Activated CD8-positive, alpha-beta memory T cell treated with anti-CD3 and anti-CD28 coated beads for 24 hours (primary cell): Measurements from ENCODE around the gene PPP2R3C.
"Not testable (repeated sequence)": the region's sequence is repeated elsewhere in the genome, so short reads cannot be mapped to it uniquely, and the experiment has no call there.

Experiments
- DNase-seq: peaks from one replicate; pipeline ENCODE4 v3.0.0-alpha.2; 2020

The PPP2R3C gene

DNA sequence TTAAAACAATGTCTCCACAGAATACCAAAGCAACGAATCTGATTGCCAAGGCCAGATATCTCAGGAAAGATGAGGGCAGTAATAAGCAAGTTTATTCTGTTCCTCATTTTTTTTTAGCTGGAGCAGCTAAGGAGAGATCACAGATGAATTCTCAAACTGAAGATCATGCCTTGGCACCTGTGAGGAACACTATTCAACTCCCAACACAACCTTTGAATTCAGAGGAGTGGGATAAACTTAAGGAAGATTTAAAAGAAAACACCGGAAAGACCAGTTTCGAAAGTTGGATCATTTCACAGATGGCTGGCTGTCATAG lies 1.6 kb upstream of the PPP2R3C start:
- no peak for DNase-seq

DNA sequence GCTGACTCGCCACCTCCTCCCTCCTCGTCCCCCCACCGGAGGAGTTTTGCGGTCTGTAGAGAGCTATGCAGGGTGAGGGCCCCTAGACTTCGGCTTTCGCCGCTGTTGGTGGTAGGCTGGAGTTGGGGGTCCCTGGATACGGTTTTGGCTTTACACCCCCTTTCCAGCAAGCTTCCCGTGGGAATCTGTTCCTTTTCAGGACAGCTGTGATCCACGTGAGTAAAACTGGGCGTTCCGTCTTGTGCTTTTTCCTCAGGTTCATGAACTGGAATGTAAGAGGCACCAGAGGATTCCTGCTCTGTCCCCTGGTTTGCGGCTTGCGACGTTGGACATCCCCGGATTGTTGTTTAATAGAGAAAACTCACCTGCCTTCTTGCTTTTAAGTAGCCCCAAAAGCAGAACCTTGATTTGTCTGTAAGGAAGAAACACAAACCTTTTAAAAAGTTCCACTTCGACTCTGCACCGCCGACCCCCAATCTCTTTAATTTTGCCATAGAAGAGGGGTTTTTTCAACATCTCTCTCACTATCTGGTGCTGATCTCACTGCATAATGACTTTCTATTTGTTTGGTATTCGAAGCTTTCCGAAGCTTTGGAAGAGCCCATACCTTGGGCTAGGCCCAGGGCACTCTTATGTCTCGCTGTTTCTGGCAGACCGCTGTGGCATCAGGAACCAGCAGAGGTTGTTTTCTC lies 1.1 kb upstream of the PPP2R3C start:
- peak; percentile 57 for DNase-seq

DNA sequence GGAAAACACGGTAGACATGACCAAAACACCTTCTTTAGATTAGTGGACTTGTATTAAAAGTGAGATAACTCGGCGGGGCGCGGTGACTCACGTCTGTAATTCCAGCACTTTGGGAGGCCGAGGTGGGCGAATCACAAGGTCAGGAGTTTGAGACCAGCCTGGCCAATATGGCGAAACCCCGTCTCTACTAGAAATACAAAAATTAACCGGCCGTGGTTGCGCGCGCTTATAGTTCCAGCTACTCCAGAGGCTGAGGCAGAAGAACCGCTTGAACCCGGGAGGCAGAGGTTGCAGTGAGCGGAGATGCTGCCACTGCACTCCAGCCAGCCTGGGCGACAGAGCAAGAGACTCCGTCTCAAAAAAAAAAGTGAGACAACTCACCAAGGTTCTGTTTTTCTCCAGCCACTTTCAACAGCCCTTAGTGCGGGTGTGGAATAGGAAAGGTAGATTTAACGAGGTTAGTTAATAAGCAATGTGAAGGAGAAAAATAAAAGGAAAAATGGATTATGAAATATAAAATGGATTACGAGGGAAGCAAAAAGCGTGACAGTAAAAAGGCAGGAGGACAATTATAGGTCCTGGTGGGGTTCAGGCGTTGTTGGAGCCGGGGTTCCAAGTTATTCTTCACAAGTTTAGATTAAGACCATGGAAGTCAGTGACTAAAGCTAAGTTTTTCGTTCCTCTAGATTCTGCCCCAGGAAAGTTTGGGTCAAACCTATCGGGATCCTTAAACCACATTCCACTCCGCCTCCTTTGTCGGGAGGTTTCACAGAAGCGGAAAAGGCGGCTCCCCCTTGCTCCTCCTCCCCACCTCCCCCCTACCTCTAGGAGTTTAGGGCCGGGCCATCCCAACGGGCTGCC lies 534 bp downstream of the PPP2R3C start:
- peak; percentile 54 for DNase-seq

DNA sequence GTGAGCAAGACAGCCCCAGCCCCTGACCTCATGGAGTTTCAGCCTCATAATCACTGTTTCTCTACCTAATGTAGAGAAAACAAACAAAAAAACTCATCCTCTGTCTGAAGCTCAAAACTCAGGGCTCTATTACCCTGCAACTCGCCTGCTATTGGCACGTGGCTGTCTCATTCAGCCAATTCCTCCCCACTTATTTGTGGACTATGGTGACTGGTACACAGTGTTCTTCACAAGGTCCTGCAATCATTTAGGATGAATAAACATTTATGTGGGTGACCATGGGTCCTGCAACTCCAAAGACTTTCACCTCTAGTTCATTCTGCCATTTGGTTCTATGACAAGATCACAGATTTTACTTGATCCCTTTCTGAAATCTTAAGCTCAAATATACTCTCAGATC lies 4.7 kb downstream of the PPP2R3C start:
- DNase-seq = no peak

DNA sequence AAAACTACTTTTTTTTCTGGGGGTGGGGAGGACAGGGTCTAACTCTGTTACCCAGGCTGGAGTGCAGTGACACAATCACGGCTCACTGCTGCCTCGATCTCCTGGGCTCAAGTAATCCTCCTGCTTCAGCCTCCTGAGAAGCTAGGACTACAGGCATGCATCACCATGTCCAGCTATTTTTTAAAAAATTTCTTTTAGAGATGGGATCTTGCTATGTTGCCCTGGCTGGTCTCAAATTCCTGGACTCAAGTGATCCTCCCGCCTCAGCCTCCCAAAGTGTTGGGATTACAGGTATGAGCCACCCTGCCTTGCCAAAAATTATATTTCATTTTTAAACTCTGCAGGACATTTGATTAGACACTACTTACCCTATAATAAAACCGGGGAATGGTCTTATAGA lies 5.5 kb downstream of the PPP2R3C start:
- no peak for DNase-seq

DNA sequence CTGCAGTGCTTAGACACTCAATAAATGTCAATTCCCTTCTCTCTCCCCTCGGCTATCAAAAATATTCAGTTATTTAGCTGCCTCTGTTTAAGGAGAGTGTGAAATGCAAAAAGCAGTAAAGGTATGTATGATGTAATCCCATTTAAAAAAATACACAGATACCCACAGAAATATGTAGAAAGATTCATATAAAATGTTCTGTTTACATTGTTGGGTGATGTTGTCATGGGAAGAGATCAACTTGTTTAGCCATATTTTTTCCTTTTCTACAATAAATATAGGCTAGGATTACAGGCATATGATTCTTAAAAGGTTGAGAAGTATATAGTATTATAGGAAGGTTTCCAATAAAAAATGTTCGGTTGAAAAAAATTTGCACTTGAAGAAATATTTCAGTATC lies 7.8 kb downstream of the PPP2R3C start:
- DNase-seq = no peak

DNA sequence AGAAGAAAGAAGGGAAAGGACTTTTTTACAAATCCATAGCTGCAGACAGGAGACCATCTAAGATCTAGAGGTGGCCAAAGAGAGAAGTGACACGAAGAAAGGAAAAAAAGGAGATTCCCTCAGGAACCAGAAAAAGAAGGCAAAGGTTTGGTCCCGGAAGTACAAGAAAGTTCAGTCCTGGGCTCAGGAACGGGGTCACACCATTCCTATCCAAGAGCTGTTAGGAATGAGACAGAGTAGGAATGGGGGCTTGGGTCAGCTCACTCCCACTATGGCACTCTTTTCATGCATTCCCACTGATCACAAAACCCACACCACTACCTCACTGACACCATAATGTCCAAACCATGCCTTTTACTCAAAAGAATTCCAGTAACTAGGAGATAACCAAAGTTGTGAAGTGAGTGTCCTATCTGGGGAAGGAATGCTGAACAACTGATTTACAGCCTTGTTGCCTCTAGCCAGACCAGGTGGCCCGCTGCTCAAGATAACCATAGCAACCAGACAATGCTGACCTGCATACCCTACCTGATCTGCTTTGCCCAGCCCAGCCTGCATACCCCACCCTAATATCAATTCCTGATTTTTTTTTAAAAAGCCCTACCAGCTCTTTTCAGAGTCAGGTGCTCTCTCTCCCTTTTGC lies 8.4 kb downstream of the PPP2R3C start:
- DNase-seq = no peak

DNA sequence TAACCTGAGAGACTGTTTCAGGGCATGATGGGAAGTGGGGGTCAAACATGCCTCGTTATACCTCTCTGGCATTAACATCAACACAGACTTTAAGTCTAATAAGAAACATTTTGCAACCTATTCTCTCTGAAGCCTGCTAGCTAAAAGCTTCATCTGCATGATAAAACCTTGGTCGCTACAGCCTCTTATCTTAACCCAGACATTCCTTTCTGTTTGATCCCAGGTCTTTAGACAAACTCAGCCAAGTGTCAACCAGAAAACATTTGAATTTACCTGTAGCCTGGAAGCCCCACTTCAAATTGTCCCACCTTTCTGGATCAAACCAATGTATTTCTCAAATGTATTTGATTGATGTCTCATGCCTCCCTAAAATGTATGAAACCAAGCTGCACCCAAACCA lies 9.1 kb downstream of the PPP2R3C start:
- DNase-seq = no peak

DNA sequence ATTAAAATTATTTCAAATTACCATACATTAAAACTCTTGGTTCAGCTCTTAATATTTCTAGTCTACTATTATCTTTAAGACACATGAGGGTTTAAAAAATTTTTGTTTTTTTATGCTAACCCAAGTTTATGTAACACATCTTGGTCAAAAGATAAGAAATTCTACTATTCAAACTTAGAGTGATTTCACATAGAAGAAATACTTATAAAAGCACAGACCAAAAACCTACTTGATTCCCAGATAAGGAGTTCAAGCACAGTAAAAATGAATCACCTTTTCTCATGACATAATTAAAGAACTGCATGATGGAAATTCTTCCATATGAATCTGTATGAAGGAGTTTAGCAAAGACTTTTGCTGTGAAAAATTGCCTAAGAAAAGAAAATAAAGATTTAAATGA lies 13.9 kb downstream of the PPP2R3C start:
- DNase-seq = no peak

DNA sequence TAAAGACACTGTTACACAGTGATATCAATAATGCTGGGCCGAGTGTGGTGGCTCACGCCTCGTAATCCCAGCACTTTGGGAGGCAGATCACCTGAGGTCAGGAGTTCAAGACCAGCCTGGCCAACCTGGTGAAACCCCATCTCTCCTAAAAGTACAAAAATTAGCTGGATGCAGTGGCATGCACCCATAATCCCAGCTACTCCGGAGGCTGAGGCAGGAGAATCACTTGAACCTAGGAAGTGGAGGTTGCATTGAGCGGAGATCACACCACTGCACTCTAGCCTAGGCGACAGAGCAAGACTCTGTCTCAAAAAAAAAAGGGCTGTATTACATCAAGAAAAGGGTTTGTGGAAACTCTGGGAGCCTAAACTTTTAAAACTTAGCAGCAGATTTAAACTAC lies 27.1 kb downstream of the PPP2R3C start:
- not testable (repeated sequence) for DNase-seq

DNA sequence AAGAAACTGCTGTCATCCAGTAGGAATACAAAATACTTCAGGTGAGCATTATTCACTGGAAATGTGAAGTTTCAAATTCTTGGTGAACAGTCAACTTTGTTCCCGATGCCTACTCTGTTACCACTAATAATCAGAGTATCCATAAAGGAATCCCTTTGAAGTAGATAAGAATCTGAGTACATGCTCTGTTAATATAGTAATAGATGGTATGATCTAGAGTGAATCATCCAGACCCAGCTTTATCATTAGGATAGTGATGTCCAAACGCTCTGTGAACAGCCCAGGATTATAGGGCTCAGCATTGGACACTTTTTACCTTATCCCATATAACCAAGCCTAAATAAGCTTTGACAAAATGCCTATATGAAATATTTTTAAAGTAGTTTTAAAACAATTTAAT lies 33.3 kb downstream of the PPP2R3C start:
- DNase-seq = no peak

DNA sequence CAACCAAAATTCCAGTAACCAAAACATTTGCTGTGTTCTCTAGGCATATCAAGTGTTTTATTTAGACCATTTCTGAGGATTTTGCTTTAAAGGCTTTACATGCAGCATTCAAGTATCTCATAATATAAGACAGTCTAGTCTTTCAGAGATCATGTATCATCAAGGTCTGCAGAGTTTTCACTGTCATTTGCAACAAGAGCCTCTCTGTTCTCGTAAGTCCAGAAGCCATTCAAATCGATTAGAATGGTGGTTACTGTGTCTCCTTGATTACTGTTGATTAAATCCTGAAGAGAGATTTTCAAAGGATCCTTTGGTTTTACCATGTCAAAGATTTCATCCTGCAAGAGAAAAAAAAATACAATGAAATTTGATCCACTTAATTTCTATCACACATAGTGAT lies 36.3 kb downstream of the PPP2R3C start:
- DNase-seq = no peak

DNA sequence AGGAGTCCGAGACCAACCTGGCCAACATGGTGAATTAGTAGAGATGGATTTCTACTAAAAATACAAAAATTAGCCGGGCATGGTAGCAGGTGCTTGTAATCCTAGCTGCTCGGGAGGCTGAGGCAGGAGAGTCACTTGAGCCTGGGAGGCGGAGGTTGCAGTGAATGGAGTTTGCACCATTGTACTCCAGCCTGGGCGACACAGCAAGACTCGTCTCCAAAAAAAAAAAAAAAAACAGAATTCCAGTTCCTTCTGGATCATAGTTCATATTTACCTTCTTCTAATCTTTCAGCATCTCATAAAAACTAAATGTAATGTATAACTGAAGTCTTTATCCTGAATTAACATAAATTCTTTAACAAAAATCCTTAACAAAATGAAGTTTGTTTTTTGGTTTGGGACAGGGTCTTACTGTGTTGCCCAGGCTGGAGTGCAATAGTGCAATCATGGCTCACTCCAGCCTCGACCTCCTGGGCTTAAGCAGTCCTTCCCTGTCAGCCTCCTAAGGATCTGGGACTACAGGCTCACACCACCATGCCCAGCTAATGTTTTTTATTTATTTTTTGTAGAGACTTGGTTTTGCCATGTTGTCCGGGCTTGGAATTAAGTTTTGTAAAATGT lies 38.1 kb downstream of the PPP2R3C start:
- no peak for DNase-seq

DNA sequence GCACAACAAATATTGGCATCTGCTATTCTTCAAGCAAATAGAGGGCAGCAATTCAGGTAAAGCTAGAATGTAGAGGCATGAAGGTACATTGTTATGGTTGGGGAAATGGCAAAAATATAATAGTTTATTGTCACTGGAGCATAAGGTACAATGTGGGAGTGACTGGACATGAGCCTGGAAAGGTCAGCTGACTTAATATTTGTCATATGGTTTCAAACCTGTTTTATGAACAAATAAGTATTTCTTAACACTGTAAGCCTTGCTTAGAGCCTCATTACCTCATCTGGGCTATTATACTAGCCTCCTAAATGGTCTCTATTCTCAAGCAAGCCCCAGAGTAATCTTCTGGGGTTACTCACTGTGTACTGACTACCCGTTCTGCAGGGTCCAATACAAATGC lies 42.0 kb downstream of the PPP2R3C start:
- no peak for DNase-seq

DNA sequence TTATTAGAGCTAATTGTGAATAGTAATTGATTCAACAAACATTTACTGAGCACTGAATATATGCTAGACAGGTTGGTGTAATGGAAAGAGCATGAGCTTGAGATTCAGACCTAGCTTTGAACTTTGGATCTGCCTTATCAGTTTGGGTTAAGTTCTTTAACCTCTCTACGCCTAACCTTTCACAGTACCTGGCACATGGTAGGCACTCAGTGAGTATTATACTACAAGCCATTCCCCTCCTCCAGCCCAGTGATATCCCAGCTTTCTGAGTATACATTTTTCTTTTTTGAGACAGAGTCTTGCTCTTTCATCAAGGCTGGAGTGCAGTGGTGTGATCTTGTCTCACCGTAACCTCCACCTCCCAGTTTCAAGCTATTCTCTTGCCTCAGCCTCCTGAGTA lies 43.7 kb downstream of the PPP2R3C start:
- DNase-seq = no peak

DNA sequence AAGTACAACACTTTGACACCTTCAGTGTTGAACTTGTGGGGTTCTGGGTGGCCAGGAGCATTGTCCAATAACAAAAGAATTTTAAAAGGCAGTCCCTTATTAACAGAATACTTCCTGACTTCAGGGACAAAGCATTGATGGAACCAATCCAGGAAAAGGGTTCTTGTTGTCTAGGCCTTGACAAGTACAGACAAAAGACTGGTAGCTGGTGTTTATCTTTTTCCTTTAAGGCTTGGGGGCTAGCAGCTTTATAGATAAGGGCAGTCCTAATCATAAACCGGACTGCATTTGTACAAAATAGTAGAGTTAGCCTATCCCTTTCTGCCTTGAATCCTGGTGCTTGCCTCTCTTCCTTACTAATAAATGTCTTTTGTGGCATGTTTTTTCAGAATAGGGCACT lies 48.3 kb downstream of the PPP2R3C start:
- no peak for DNase-seq

DNA sequence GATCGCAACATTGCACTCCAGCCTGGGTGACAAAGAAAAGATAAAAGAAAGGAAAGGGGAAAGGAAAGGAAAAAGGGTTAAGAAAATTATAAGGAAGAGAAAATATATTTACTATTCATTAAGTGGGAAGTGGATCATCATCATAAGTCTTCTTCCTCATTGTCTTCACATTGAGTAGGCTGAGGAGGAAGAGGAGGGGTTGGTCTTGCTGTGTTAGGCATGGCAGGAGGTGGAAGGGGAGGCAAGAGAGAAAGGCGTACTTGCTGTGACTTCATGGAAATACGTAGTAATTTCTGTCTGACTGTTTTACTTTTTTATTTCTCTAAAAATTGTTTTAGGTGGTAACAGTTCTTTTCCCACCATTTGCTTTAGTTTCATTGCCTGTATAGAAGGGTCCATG lies 49.6 kb downstream of the PPP2R3C start:
- DNase-seq = no peak

DNA sequence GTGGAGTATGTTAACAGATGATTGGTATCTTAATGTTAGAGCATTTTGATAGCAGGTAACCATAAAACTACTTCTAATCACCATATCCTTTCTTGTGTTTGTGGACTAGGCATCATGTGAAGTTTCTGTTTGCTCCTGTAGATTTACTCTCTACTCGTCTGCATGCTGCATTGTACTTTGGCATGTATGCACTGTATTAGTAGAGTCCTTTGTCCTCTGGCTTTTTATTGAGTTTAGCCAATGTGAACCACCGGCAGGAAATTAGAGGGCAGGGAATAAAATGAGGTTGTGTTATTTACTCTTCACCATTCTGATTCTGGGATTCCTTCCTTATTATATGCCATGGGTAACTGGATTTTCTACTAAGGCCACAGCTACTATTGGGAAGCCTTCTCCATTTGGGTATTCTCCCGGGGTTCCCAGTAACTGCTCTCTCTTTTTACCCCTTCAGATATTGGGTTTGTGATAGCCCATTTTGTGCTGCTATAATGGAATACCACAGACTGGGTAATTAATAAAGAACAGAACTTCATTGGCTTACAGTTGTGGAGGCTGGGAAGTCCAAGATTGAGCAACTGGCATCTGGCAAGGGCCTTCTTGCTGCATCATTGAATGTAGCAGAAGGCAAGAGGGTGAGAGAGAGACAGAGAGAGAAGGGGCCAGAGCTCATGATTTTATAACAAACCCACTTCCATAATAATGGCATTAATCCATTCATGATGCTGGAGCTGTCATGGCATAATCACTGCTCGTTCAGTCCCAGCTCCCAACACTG lies 53.4 kb downstream of the PPP2R3C start:
- DNase-seq = no peak

DNA sequence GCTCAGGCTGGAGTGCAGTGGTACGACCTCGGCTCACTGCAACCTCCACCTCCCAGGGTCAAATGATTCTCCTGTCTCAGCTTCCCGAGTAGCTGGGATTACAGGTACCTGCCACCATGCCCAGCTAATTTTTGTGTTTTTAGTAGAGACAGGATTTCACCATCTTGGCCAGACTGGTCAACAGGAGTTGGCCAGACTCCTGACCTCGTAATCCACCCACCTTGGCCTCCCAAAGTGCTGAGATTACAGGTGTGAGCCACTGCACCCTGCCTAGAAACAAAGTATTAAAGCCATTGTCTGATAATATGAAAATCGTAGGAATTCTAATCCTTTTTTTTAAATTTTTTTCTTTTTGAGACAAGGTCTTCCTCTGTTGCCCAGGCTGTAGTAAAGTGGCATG lies 56.1 kb downstream of the PPP2R3C start:
- DNase-seq = not testable (repeated sequence)

DNA sequence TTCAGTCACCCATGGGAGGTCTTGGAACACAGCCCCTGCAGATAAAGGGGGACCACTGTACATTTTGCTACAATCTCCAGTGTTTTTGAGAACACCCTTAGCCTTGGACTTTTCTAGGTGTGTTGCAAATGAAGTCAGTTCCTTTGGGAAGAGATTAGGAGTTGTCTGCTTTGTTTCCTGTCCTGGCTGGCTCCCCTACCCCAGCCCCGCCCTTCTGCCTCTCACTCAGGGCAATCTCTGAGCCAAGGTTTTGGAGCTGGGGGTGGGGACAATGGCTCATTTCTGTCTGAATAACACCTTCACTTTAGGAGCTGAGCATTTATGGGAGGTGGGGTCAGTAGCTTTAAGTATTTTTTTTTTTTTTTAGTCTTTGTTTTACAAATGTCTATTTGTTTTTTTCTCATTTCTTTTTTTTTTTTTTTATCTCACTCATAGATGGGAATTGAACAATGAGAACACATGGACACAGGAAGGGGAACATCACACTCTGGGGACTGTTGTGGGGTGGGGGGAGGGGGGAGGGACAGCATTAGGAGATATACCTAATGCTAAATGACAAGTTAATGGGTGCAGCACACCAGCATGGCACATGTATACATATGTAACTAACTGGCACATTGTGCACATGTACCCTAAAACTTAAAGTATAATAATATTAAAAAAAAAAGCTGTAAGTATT lies 60.5 kb downstream of the PPP2R3C start:
- not testable (repeated sequence) for DNase-seq

DNA sequence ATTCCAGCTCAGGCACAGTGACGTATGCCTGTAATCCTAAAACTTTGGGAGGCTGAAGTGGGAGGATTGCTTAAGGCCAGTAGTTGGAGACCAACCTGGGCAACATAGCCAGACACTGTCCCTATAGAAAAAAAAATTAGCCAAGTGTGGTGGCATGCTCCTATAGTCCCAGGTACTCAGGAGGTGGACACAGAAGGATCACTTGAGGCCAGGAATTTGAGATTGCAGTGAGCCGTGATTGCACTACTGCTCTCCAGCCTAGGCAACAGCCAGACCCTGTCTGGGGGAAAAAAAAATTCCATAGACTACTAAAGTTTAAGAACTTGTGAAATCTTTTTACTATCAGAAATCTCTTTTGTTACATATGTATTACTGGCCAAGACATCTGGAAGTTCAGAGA lies 69.2 kb downstream of the PPP2R3C start:
- no peak for DNase-seq

DNA sequence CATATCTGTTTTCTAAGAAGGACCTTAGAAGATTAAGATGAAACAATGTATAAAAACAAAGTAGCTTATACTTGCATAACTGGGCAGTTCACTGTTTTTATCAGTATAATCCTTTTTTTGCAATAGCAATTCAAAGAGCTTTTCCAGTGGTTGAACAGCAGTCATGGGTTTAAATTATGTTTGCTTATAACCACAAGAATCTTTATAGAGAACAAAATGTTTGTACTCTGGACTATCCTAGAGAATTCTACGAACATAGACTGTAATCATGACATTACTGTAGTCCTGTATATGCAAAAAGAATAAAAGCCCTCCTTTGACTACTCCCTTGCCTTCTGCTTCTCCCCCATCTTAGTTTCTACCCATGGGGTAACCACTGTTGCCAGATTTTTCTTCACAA lies 70.0 kb downstream of the PPP2R3C start:
- no peak for DNase-seq
